HPDE6-E6E7 (cell line): ENCODE measurements around the gene TNFSF10.
A peak's percentile ranks its signal among the peaks of the same experiment; 100 is the strongest.
"Not testable (repeated sequence)": the region's sequence is repeated elsewhere in the genome, so short reads cannot be mapped to it uniquely, and the experiment has no call there.

ENCODE experiments used
- DNase-seq: peaks from one replicate; pipeline ENCODE4 v3.0.0; 2011; ENCODE audit warnings: missing footprints; ENCODE audit errors: extremely low spot score

TNFSF10 gene

GRCh38 chr3:172522871-172523818 lies at the start of gene TNFSF10:
Gene TNFSF10 (minus strand): TSS chr3:172523430. CDS start chr3:172523384, 46 bp downstream.
- DNase-seq, result peak; percentile 69

GRCh38 chr3:172569128-172570008 lies 46.1 kb upstream of the TNFSF10 start:
- no peak for DNase-seq

GRCh38 chr3:172568701-172569100 lies 45.5 kb upstream of the TNFSF10 start:
- no peak for DNase-seq

- DNase-seq, result not testable (repeated sequence)
Observed at GRCh38 chr3:172566785-172567184, 43.6 kb upstream of the TNFSF10 start.

- DNase-seq, result no peak
Observed at GRCh38 chr3:172564499-172564898, 41.3 kb upstream of the TNFSF10 start.

- DNase-seq, result no peak
Observed at GRCh38 chr3:172562871-172563865, 39.9 kb upstream of the TNFSF10 start.

GRCh38 chr3:172561897-172562640 lies 38.8 kb upstream of the TNFSF10 start:
- DNase-seq, result no peak

GRCh38 chr3:172560586-172560985 lies 37.4 kb upstream of the TNFSF10 start:
- no peak for DNase-seq

GRCh38 chr3:172560026-172560425 lies 36.8 kb upstream of the TNFSF10 start:
- no peak for DNase-seq

GRCh38 chr3:172559020-172559419 lies 35.8 kb upstream of the TNFSF10 start:
- no peak for DNase-seq

- DNase-seq, result no peak
Observed at GRCh38 chr3:172557515-172558220, 34.4 kb upstream of the TNFSF10 start.

- no peak for DNase-seq
Observed at GRCh38 chr3:172553526-172554252, 30.5 kb upstream of the TNFSF10 start.

GRCh38 chr3:172552607-172553006 lies 29.4 kb upstream of the TNFSF10 start:
- no peak for DNase-seq

GRCh38 chr3:172551874-172552273 lies 28.6 kb upstream of the TNFSF10 start:
- no peak for DNase-seq

GRCh38 chr3:172550347-172550943 lies 27.2 kb upstream of the TNFSF10 start:
- peak; percentile 84 for DNase-seq

GRCh38 chr3:172549144-172549543 lies 25.9 kb upstream of the TNFSF10 start:
- DNase-seq, result no peak

- DNase-seq, result no peak
Observed at GRCh38 chr3:172546628-172547214, 23.5 kb upstream of the TNFSF10 start.

GRCh38 chr3:172546105-172546504 lies 22.9 kb upstream of the TNFSF10 start:
- peak; percentile 74 for DNase-seq
